DND-41 (cell line): ENCODE results near the gene YRDC.

Experiments
- ATAC-seq: fragments of 200-7000 bp; cut with Tn5 transposase; 3 replicates; pipeline ENCODE4 v1.9.1; 2021; ENCODE audit warnings: low read depth; ENCODE audit not compliant: insufficient read depth
- DNase-seq: peaks from one replicate; pipeline ENCODE4 v3.0.0-alpha.2; 2020
- H2AFZ ChIP-seq: 2 replicates; pipeline ENCODE4 v1.6.0; 2012; ENCODE audit warnings: low read depth, low read length
- H3K27ac ChIP-seq: 2 replicates; pipeline ENCODE4 v1.5.1; 2012; ENCODE audit warnings: low read length, inconsistent platforms
- H3K27me3 ChIP-seq: fragments of 200-600 bp; sonication (generic); 2 replicates; pipeline ENCODE4 v1.6.0; 2012; ENCODE audit warnings: low read length, mild to moderate bottlenecking, inconsistent platforms; ENCODE audit not compliant: insufficient read depth, poor library complexity
- H3K36me3 ChIP-seq: 2 replicates; pipeline ENCODE4 v1.5.1; 2012; ENCODE audit warnings: low read length, inconsistent platforms; ENCODE audit not compliant: insufficient read depth
- H3K4me1 ChIP-seq: 2 replicates; pipeline ENCODE4 v1.5.1; 2012; ENCODE audit warnings: mild to moderate bottlenecking, low read length; ENCODE audit not compliant: insufficient read depth
- H3K4me2 ChIP-seq: 2 replicates; pipeline ENCODE4 v1.6.0; 2012; ENCODE audit warnings: mild to moderate bottlenecking, moderate library complexity, low read length, inconsistent platforms; ENCODE audit not compliant: insufficient read depth
- H3K4me3 ChIP-seq, 2 experiments: fragments of 200-600 bp in 1 of 2; shearing (Covaris generic) in 1 of 2; 2 replicates each; pipeline ENCODE4 v1.5.1; 2012 to 2016; ENCODE audit warnings: inconsistent platforms in 2 of 2, low read length in 2 of 2, mild to moderate bottlenecking in 2 of 2, low read depth in 1 of 2, moderate library complexity in 1 of 2
- H3K79me2 ChIP-seq: 2 replicates; pipeline ENCODE4 v1.6.0; 2012; ENCODE audit warnings: low read length, inconsistent platforms; ENCODE audit not compliant: insufficient read depth
- H3K9ac ChIP-seq: 2 replicates; pipeline ENCODE4 v1.6.0; 2012; ENCODE audit warnings: low read depth, mild to moderate bottlenecking, inconsistent platforms, low read length, moderate library complexity
- H3K9me3 ChIP-seq: 2 replicates; pipeline ENCODE4 v1.5.1; 2012; ENCODE audit warnings: low read length, moderate library complexity, mild to moderate bottlenecking, inconsistent platforms; ENCODE audit not compliant: insufficient read depth, severe bottlenecking
- H4K20me1 ChIP-seq: 2 replicates; pipeline ENCODE4 v1.6.0; 2012; ENCODE audit warnings: low read length; ENCODE audit not compliant: insufficient read depth
- CTCF ChIP-seq: IDR thresholded peaks from 2 replicates; pipeline ENCODE4 v1.5.1; 2012; ENCODE audit warnings: borderline replicate concordance, low read length, moderate library complexity, mild to moderate bottlenecking; ENCODE audit not compliant: poor library complexity, severe bottlenecking; ENCODE audit errors: extremely low read depth
- EZH2 ChIP-seq: IDR thresholded peaks from 3 replicates; pipeline ENCODE4 v1.6.1; 2012; ENCODE audit warnings: borderline replicate concordance, low read depth, mild to moderate bottlenecking, moderate library complexity, low read length, inconsistent platforms; ENCODE audit not compliant: severe bottlenecking

YRDC gene

GRCh38 chr1:37807555-37808368 is at the start of gene YRDC, which contains the start of gene C1orf122:
TSS of gene YRDC (minus strand) at chr1:37808208. CDS start at chr1:37808180, 28 bp downstream.
TSS of gene C1orf122 (plus strand) at chr1:37807790. CDS start at chr1:37808405, 615 bp downstream.
- TF ChIP-seq CTCF (no peak), EZH2 (no peak)
- Histone ChIP-seq H3K27ac (peak within 1 kb of the TSS; percentile 84), H3K79me2 (peaks cover 47% of the 10 kb centered on the region), H3K36me3 (peaks cover 56% of the 10 kb centered on the region), H3K4me2 (peak within 1 kb of the TSS; percentile 97), H2AFZ (peak within 1 kb of the TSS; percentile 77), H3K9ac (peak within 1 kb of the TSS; percentile 90), H3K4me1 (peaks cover 41% of the 10 kb centered on the region), H3K4me3 (peak within 1 kb of the TSS; percentile 95 to 97), H4K20me1 (peaks cover 41% of the 10 kb centered on the region), H3K27me3 (no peaks in the 10 kb centered on the region), H3K9me3 (no peaks in the 10 kb centered on the region)
- peak; percentile 90 for ATAC-seq
- DNase-seq = peak; percentile 95

GRCh38 chr1:37854406-37854805 is 46.4 kb upstream of the YRDC start:
- no peak for ATAC-seq
- no peak overlapping the region for H2AFZ ChIP-seq
- no peaks in the 10 kb centered on the region for H3K9me3 ChIP-seq
- peaks cover 29% of the 10 kb centered on the region for H3K4me1 ChIP-seq
- no peak overlapping the region for H3K9ac ChIP-seq
- H3K36me3 ChIP-seq = peaks cover 31% of the 10 kb centered on the region
- H3K27ac ChIP-seq = no peak overlapping the region
- H4K20me1 ChIP-seq = peaks cover 20% of the 10 kb centered on the region; the same call in 1 of the 2 replicates
- H3K27me3 ChIP-seq = no peaks in the 10 kb centered on the region
- H3K4me2 ChIP-seq = 0 out of 2 replicates have a peak overlapping the region, but pooled peaks have one; percentile 2
- H3K4me3 ChIP-seq = no peak overlapping the region
- DNase-seq = no peak
- peaks cover 83% of the 10 kb centered on the region for H3K79me2 ChIP-seq
- no peak for TF ChIP-seq EZH2
- no peak for TF ChIP-seq CTCF

GRCh38 chr1:37853157-37853556 is 45.1 kb upstream of the YRDC start:
- no peak for ATAC-seq
- peaks cover 23% of the 10 kb centered on the region for H3K4me1 ChIP-seq
- H3K27me3 ChIP-seq = no peaks in the 10 kb centered on the region
- no peak for DNase-seq
- H3K4me2 ChIP-seq = no peak overlapping the region
- peaks cover 21% of the 10 kb centered on the region; the same call in 1 of the 2 replicates for H4K20me1 ChIP-seq
- H2AFZ ChIP-seq = no peak overlapping the region
- peaks cover 83% of the 10 kb centered on the region for H3K79me2 ChIP-seq
- H3K9me3 ChIP-seq = no peaks in the 10 kb centered on the region
- H3K4me3 ChIP-seq = no peak overlapping the region
- no peak overlapping the region for H3K9ac ChIP-seq
- H3K27ac ChIP-seq = no peak overlapping the region
- TF ChIP-seq EZH2 = no peak
- no peak for TF ChIP-seq CTCF
- H3K36me3 ChIP-seq = peaks cover 31% of the 10 kb centered on the region
